Psoas muscle (tissue), 8 donors: ENCODE results near the gene SENP7. TPM values are rescaled to one million over a fixed set of nuclear protein-coding genes. Genes with fewer than 3 reads are reported as not detected.

Experiments used
- ATAC-seq, 4 donors: fragments of 200-7000 bp; cut with Tn5 transposase; one replicate each; pipeline ENCODE4 v1.9.1; 2020; ENCODE audit warnings: moderate library complexity in 3 of 4, mild to moderate bottlenecking in 2 of 4
- DNase-seq, 2 donors: peaks; one replicate each; pipeline ENCODE4 v3.0.0-alpha.2; 2020
- H3K27ac ChIP-seq: fragments of 200-600 bp; one replicate; pipeline ENCODE4 v1.8.0; 2022
- H3K27me3 ChIP-seq, 3 donors: fragments of 200-600 bp in 1 of 3; one replicate each; pipeline versions ENCODE4 v1.6.1 to v1.8.0; 2013 to 2022; ENCODE audit warnings: low read length in 2 of 3, mild to moderate bottlenecking in 2 of 3, moderate library complexity in 1 of 3; ENCODE audit not compliant: insufficient read depth in 3 of 3
- H3K36me3 ChIP-seq, 2 donors: fragments of 200-600 bp in 1 of 2; one replicate each; pipeline versions ENCODE4 v1.6.1 to v1.8.0; 2013 to 2022; ENCODE audit warnings: low read depth in 1 of 2, mild to moderate bottlenecking in 1 of 2, moderate library complexity in 1 of 2; ENCODE audit not compliant: insufficient read depth in 1 of 2
- H3K4me1 ChIP-seq: fragments of 200-600 bp; one replicate; pipeline ENCODE4 v1.8.0; 2022
- H3K4me3 ChIP-seq: fragments of 200-600 bp; one replicate; pipeline ENCODE4 v1.8.0; 2022; ENCODE audit warnings: mild to moderate bottlenecking
- H3K9me3 ChIP-seq: fragments of 200-600 bp; one replicate; pipeline ENCODE4 v1.8.0; 2022
- WGBS, 3 donors: extraction: QIAGEN DNeasy Blood & Tissue Kit; methylation state at CpG; one replicate each; pipeline versions ENCODE4 v1.1.6 to v1.1.7; 2013; 5-methylcytosine and 5-hydroxymethylcytosine counted together
- intact Hi-C, 2 donors: fragments of 100-400 bp; cut with DNase I; formaldehyde crosslinking; loops; one replicate each; pipeline versions ENCODE4 v1.11.0 to v1.14.2; 2022
- polyA plus RNA-seq, 3 donors: library from polyadenylated mRNA; stranded (reverse); fragments of 200-250 nt; gene quantifications; one replicate each; pipeline ENCODE4 v1.2.3, GENCODE V29; 2013
- total RNA-seq, 4 donors: library from RNA; stranded (reverse); fragmentation: NEBNext Ultra II Directional in 2 of 4; extraction: Animal tissue kit (Norgen Biotek cat#: 25700) in 2 of 4; gene quantifications; one replicate each; pipeline versions ENCODE4 v1.2.1 to v1.2.4, GENCODE V29; 2021 to 2023
- TF ChIP-seq, protein P1 (sequence below): fragments of 200-600 bp; IDR thresholded peaks from one replicate; pipeline ENCODE4 v1.8.0; 2022; ENCODE audit warnings: antibody characterized with exemption
- donor health status: healthy with polysubstance abuse.
- donor health status: DM: no; HTN: no; CAD: no; lungs with moderate emphysema.
- donor health status: Bipolar disorder and iron deficiency.
- donor health status: healthy.
- donor health status: DM: yes; HTN: yes; CAD: no.
- donor health status: DM: no; HTN: no; CAD: no.
- donor health status: DM: no; HTN: no; CAD: no.
- donor health status: DM: yes; HTN: yes; CAD: no.

Gene SENP7
- total and polyA plus RNA-seq, 7 donors: 4.2 to 8.7 (median 7.7) TPM

DNA sequence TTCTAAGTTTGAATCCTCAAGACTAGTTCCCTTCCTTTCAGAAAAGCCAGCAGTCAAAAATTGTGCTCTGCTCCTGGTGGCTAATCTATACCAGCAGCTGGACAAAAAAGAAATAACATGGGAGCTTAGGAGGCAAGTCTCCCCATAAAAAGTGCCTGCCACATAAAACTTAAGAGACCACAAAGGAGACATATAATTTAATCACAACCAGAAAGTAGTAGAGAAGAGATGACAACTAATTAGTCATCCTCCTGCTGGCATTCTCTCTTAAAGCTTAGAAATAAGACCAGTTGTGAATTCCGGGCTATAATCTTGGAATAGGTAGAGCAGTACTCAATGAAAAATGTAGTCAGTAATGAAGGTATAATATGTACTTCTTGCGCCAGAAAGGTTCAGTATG is 172.4 kb downstream of the SENP7 start:
- DNase-seq: no peak
- Histone ChIP-seq H3K9me3 (no peaks in the 10 kb centered on the region), H3K4me1 (no peaks in the 10 kb centered on the region), H3K36me3 (peaks cover 0 to 70% of the 10 kb centered on the region in 2 donors), H3K27ac (no peak overlapping the region), H3K27me3 (no peaks in the 10 kb centered on the region), H3K4me3 (no peak overlapping the region)
- intact Hi-C loops: no loop called here
- WGBS, 3 donors: 46 to 74% (median 70%) methylated on average over 2 of the region's 2 CpGs
- no peak for ATAC-seq
- TF ChIP-seq, protein P1, sequence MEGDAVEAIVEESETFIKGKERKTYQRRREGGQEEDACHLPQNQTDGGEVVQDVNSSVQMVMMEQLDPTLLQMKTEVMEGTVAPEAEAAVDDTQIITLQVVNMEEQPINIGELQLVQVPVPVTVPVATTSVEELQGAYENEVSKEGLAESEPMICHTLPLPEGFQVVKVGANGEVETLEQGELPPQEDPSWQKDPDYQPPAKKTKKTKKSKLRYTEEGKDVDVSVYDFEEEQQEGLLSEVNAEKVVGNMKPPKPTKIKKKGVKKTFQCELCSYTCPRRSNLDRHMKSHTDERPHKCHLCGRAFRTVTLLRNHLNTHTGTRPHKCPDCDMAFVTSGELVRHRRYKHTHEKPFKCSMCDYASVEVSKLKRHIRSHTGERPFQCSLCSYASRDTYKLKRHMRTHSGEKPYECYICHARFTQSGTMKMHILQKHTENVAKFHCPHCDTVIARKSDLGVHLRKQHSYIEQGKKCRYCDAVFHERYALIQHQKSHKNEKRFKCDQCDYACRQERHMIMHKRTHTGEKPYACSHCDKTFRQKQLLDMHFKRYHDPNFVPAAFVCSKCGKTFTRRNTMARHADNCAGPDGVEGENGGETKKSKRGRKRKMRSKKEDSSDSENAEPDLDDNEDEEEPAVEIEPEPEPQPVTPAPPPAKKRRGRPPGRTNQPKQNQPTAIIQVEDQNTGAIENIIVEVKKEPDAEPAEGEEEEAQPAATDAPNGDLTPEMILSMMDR: no peak

DNA sequence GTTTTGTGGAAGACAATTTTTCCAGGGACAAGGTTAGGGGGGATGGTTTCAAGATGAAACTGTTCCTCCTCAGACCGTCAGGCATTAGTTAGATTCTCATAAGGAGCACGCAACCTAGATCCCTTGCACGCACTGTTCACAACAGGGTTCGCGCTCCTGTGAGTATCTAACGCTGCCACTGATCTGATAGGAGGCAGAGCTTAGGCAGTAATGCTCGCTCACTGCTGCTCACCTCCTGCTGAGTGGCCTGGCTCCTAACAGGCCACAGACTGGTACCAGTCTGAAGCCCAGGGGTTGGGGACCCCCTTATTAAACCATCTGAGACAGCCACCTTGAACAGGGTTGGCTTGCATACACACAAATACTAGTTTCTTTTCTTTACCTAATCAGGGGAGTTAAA is 179.1 kb downstream of the SENP7 start:
- peaks cover 0 to 69% of the 10 kb centered on the region in 2 donors for H3K36me3 ChIP-seq
- no peak overlapping the region for H3K4me3 ChIP-seq
- 79 to 87% (median 86%) methylated on average over 7 of the region's 7 CpGs for WGBS, 3 donors

DNA sequence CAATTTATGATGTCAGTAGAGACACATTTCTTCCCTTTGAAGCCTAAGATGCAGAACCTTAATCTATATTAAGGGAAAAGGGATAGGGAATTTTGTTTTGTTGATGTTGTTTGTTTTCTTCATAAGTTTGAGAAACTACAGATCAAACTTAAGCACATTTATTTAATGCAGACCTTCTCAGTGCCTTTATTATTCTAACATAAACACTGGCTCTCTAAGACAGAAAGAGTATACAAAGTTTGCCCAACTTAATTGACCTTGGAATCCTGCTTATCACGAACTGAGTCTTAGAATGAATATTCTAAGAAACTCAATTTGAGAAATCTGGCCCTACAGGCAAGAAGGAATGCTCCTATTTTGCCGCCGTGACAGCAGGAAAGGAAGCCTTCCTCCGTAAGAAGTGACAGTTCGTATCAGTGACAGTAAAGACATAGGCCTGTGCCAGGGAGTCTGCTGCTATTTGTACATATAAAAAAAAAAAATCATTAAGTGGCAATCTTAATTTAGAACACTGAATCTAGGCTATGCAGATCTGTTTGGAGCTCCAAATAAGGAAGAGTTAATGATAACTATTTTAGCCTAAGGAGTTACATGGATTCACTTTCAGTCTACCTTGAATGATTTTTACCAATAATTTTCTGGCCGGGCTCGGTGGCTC is 183.9 kb downstream of the SENP7 start:
- TF ChIP-seq, protein P1: no peak
- H3K36me3 ChIP-seq: peaks cover 0 to 61% of the 10 kb centered on the region in 2 donors
- H3K4me1 ChIP-seq: no peaks in the 10 kb centered on the region
- intact Hi-C loops: no loop called here
- no peak for DNase-seq
- 94 to 97% (median 96%) methylated on average over 7 of the region's 7 CpGs for WGBS, 3 donors
- no peaks in the 10 kb centered on the region for H3K9me3 ChIP-seq
- no peak overlapping the region for H3K27ac ChIP-seq
- ATAC-seq: no peak
- no peak overlapping the region for H3K4me3 ChIP-seq
- H3K27me3 ChIP-seq: no peaks in the 10 kb centered on the region

More for the DNA sequence above, 179.1 kb downstream of the SENP7 start:
- ATAC-seq: no peak
- Histone ChIP-seq H3K27ac (no peak overlapping the region), H3K27me3 (no peaks in the 10 kb centered on the region), H3K9me3 (no peaks in the 10 kb centered on the region), H3K4me1 (no peaks in the 10 kb centered on the region)
- TF ChIP-seq, protein P1: no peak
- intact Hi-C loops: no loop called here
- DNase-seq: no peak

DNA sequence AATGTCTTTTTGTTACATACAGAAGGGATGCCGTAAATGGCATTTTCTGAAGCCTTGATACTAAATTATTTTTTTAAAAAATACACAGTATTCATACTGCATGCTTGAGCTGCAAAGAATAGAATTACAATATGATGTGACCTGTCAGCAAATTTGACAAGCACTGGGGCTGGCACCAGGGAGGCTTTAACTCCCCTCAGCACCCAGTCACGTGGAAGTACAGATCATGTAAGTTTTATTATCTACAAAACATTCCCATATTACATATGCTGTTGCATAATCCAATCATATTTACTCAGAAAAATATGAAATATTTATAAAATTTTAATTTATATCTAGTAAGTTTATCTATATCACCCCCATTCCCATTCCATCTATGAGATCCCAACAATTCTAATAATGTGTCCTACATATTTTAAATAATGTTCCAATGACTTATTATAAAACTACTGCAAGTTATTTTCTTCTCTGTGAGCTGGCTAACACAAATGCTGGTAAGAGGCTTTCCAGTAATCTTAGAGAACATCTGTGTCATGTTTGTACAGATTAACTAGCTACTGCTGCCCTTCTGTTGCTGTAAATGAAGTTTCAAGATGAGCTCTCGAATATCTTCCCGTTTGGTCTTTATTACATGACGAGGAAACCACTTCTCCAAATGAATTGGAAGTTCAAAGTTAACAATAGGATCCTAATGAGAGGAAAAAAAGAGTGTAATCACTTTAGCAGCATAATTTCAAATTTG is 187.4 kb downstream of the SENP7 start:
- ATAC-seq: peak in 3 of 4 donors; percentile 57 to 74 (median 64)

More for the DNA sequence above, 187.4 kb downstream of the SENP7 start:
- intact Hi-C loops: no loop called here
- Histone ChIP-seq H3K4me1 (no peaks in the 10 kb centered on the region), H3K36me3 (peaks cover 0 to 47% of the 10 kb centered on the region in 2 donors), H3K4me3 (no peak overlapping the region), H3K27me3 (no peaks in the 10 kb centered on the region), H3K27ac (no peak overlapping the region), H3K9me3 (no peaks in the 10 kb centered on the region)
- 45 to 59% (median 53%) methylated on average over 5 of the region's 5 CpGs for WGBS, 3 donors
- no peak for DNase-seq
- TF ChIP-seq, protein P1: no peak
